K562 (cell line): ENCODE results near the gene GDF9. TPM values are rescaled to one million over a fixed set of nuclear protein-coding genes. Genes with fewer than 3 reads are reported as not detected.

Source experiments
- ARID2 ChIP-seq: fragments of 450-650 bp; IDR thresholded peaks from 2 replicates; pipeline ENCODE4 v1.6.1; 2017; ENCODE audit warnings: antibody characterized with exemption, mild to moderate bottlenecking
- CC2D1A ChIP-seq: fragments of 450-650 bp; IDR thresholded peaks from 2 replicates; pipeline ENCODE4 v1.6.1; 2017; ENCODE audit warnings: mild to moderate bottlenecking
- CEBPB ChIP-seq: fragments of 450-650 bp; IDR thresholded peaks from 2 replicates; pipeline ENCODE4 v1.6.1; 2016; ENCODE audit warnings: missing genetic modification characterization, missing compliant biosample characterization
- CREM ChIP-seq: IDR thresholded peaks from 2 replicates; pipeline ENCODE4 v1.6.1; 2014; ENCODE audit warnings: antibody characterized with exemption, low read depth
- ESRRA ChIP-seq: fragments of 450-650 bp; IDR thresholded peaks from 2 replicates; pipeline ENCODE4 v1.6.1; 2014; ENCODE audit warnings: low read depth, mild to moderate bottlenecking, moderate library complexity, borderline replicate concordance
- JUND ChIP-seq, 2 experiments: IDR thresholded peaks; 2 replicates in 1 of 2; 3 replicates in 1 of 2; pipeline ENCODE4 v1.6.1; 2011; ENCODE audit warnings: borderline replicate concordance in 2 of 2, low read depth in 2 of 2, low read length in 2 of 2, improper control_type of control experiment in 1 of 2, missing biosample characterization in 1 of 2, missing genetic modification characterization in 1 of 2, missing genetic modification reagents in 1 of 2
- MYBL2 ChIP-seq, 2 experiments: fragments of 450-650 bp in 1 of 2; sonication (generic) in 1 of 2; formaldehyde crosslinking in 1 of 2; IDR thresholded peaks; 2 replicates each; pipeline versions ENCODE4 v1.6.1 to v1.8.1; 2017 to 2022; ENCODE audit warnings: borderline replicate concordance in 1 of 2, inconsistent platforms in 1 of 2, low read depth in 1 of 2, mild to moderate bottlenecking in 1 of 2, missing genetic modification reagents in 1 of 2, moderate library complexity in 1 of 2
- RAD21 ChIP-seq, 2 experiments: fragments of 250-450 bp in 1 of 2; fragments of 450-650 bp in 1 of 2; sonication (Bioruptor Pico) in 1 of 2; formaldehyde crosslinking in 1 of 2; IDR thresholded peaks in 1 of 2; conservative IDR thresholded peaks in 1 of 2; 2 replicates each; pipeline versions ENCODE4 v1.4.0 to v1.8.0; 2020 to 2022; ENCODE audit warnings: mild to moderate bottlenecking in 2 of 2, moderate library complexity in 1 of 2
- RCOR1 ChIP-seq, 2 experiments: IDR thresholded peaks; 2 replicates each; pipeline ENCODE4 v1.6.1; 2012; ENCODE audit warnings: low read depth in 2 of 2, low read length in 2 of 2, borderline replicate concordance in 1 of 2, improper control_type of control experiment in 1 of 2
- SOX6 ChIP-seq: fragments of 450-650 bp; IDR thresholded peaks from 2 replicates; pipeline ENCODE4 v1.6.1; 2014; ENCODE audit warnings: mild to moderate bottlenecking
- TEAD4 ChIP-seq, 2 experiments: sonication (generic) in 1 of 2; formaldehyde crosslinking in 1 of 2; IDR thresholded peaks; 2 replicates each; pipeline versions ENCODE4 v1.6.1 to v1.8.0; 2012 to 2022; ENCODE audit warnings: borderline replicate concordance in 1 of 2, inconsistent platforms in 1 of 2, low read length in 1 of 2, mild to moderate bottlenecking in 1 of 2, missing genetic modification reagents in 1 of 2
- TOE1 ChIP-seq, 2 experiments: fragments of 450-650 bp in 1 of 2; sonication (generic) in 1 of 2; formaldehyde crosslinking in 1 of 2; IDR thresholded peaks; 2 replicates each; pipeline versions ENCODE4 v1.7.1 to v1.8.0; 2016 to 2022; ENCODE audit warnings: borderline replicate concordance in 2 of 2, mild to moderate bottlenecking in 2 of 2, antibody characterized with exemption in 1 of 2, inconsistent platforms in 1 of 2, low read depth in 1 of 2, missing genetic modification reagents in 1 of 2, moderate library complexity in 1 of 2
- polyA plus RNA-seq, 8 experiments: library from polyadenylated mRNA; depleted of rRNA in 4 of 8; stranded (reverse) in 5 of 8; unstranded in 3 of 8; fragments of >200 nt; fragmentation: Nextera tagmentation in 2 of 8; fragmentation: Illumina TruSeq in 1 of 8; extraction: Ambion mirVana in 2 of 8; extraction: Trizol in 1 of 8; gene quantifications; 2 replicates each; pipeline versions ENCODE4 v1.2.1 to v1.2.3, GENCODE V29; 2011 to 2014; ENCODE audit warnings: inconsistent platforms in 1 of 8, missing spikeins in 1 of 8
- total RNA-seq, 7 experiments: library from RNA; depleted of rRNA in 6 of 7; stranded (reverse); fragments of >200 nt in 6 of 7; fragmentation: Illumina TruSeq in 2 of 7; extraction: Trizol in 2 of 7; gene quantifications; 2 replicates each; pipeline versions ENCODE4 v1.2.1 to v1.2.3, GENCODE V29; 2011 to 2021; ENCODE audit warnings: low replicate concordance in 1 of 7
- TF ChIP-seq, protein P1 (sequence below), 2 experiments: fragments of 450-650 bp; IDR thresholded peaks; 2 replicates each; pipeline ENCODE4 v1.6.1; 2018; ENCODE audit warnings: mild to moderate bottlenecking in 2 of 2, low read depth in 1 of 2; ENCODE audit not compliant: partially characterized antibody in 2 of 2

The GDF9 gene
- total and polyA plus RNA-seq, 9 of the 15 experiments (the other 6 are each of a cell fraction or from before 2014, with no cell fraction given), result 0.10 to 0.70 (median 0.20) TPM; not detected in 1

DNA sequence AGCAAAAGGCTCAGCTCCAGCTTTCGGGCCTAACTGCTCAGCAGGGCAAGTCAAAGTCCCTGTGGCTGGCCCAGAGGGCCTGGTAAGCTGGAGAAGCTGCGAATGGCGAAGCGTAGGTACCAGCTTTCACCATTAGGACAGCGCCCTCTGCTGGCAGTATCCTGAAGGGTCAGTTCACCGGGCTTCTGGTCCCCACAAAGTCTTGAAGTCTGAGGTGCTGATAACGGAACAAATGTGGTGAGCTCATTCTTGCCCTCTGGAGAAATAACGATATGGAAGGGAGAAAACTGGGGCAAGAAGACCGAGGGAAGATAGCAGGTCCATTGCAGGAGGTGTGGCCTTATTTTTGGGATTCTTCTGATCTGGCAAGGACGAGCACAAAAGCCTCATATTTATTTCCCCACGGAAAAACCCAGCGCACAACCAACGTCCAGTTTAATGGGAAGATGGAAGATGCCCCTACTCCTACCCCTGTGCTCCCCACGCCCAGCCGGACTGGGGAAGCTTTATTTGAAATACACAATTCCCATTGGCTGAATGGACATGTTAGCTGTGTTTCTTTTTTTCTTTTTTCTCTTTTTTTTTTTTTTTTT, 46.0 kb downstream of the GDF9 start (continued):
- TF ChIP-seq, protein P1, sequence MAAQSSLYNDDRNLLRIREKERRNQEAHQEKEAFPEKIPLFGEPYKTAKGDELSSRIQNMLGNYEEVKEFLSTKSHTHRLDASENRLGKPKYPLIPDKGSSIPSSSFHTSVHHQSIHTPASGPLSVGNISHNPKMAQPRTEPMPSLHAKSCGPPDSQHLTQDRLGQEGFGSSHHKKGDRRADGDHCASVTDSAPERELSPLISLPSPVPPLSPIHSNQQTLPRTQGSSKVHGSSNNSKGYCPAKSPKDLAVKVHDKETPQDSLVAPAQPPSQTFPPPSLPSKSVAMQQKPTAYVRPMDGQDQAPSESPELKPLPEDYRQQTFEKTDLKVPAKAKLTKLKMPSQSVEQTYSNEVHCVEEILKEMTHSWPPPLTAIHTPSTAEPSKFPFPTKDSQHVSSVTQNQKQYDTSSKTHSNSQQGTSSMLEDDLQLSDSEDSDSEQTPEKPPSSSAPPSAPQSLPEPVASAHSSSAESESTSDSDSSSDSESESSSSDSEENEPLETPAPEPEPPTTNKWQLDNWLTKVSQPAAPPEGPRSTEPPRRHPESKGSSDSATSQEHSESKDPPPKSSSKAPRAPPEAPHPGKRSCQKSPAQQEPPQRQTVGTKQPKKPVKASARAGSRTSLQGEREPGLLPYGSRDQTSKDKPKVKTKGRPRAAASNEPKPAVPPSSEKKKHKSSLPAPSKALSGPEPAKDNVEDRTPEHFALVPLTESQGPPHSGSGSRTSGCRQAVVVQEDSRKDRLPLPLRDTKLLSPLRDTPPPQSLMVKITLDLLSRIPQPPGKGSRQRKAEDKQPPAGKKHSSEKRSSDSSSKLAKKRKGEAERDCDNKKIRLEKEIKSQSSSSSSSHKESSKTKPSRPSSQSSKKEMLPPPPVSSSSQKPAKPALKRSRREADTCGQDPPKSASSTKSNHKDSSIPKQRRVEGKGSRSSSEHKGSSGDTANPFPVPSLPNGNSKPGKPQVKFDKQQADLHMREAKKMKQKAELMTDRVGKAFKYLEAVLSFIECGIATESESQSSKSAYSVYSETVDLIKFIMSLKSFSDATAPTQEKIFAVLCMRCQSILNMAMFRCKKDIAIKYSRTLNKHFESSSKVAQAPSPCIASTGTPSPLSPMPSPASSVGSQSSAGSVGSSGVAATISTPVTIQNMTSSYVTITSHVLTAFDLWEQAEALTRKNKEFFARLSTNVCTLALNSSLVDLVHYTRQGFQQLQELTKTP (IDR thresholded peaks at IDR 0.05; ENCODE audit: low read depth in 1 of 2, partially characterized antibody in 2 of 2), result peak in 1 of 2 experiments; percentile 22
- TF ChIP-seq JUND (IDR thresholded peaks at IDR 0.05; ENCODE audit: borderline replicate concordance, low read depth, low read length) (peak; percentile 75), JUND (tag; IDR thresholded peaks at IDR 0.05; ENCODE audit: borderline replicate concordance, low read depth, low read length) (peak; percentile 79; the same call in 2 of the 3 replicates), ESRRA (peak; percentile 39; the same call in 1 of the 2 replicates), TEAD4 (IDR thresholded peaks at IDR 0.05; ENCODE audit: low read length) (peak; percentile 57), TEAD4 (CRISPR knock-in tag; IDR thresholded peaks at IDR 0.05; ENCODE audit: borderline replicate concordance) (no peak), TOE1 (IDR thresholded peaks at IDR 0.05; ENCODE audit: borderline replicate concordance) (0 out of 2 replicates have a peak, but pooled peaks have one; percentile 23), TOE1 (CRISPR knock-in tag; IDR thresholded peaks at IDR 0.05; ENCODE audit: borderline replicate concordance, low read depth) (no peak), ARID2 (peak; percentile 90), CREM (peak; percentile 55), MYBL2 (IDR thresholded peaks at IDR 0.05; ENCODE audit: low read depth) (no peak), MYBL2 (CRISPR knock-in tag; IDR thresholded peaks at IDR 0.05; ENCODE audit: borderline replicate concordance) (no peak), CEBPB (tag) (no peak), SOX6 (peak; percentile 59; the same call in 1 of the 2 replicates), RCOR1 (IDR thresholded peaks at IDR 0.05; ENCODE audit: borderline replicate concordance in 1 of 2, low read depth in 2 of 2, low read length in 2 of 2) (peak in 1 of 2 experiments; percentile 74; a peak in 2 of 4 replicates), CC2D1A (peak; percentile 70; the same call in 1 of the 2 replicates), RAD21 (CRISPR knock-in tag; conservative IDR thresholded peaks at IDR 0.05 in 1 of 2, IDR thresholded peaks at IDR 0.05 in 1 of 2) (peak; percentile 98 to 99)
